ENCODE measurements around the gene DEF6.

DNA sequence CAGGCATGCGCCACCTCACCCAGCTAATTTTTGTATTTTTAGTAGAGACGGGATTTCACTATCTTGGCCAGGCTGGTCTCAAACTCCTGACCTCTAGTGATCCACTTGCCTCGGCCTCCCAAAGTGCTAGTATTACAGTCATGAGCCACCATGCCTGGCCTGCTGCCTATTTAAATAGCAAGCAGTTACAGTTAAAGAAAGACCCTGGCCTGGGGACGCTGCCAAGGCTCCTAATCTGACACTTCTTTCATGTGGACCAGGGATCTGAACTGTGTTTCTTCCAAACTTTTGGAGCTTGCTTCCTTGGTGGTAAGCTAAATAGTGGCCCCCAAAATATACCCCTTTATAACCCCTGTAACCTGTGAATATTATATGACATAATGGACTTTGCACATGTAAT is 60.1 kb downstream of the DEF6 start:
- no peak for TF ChIP-seq CTCF (conservative IDR thresholded peaks at IDR 0.05; ENCODE audit: low read length)
- TF ChIP-seq EZH2phosphoT487 (IDR thresholded peaks at IDR 0.05; ENCODE audit: borderline replicate concordance), result no peak

Data from Loucy (cell line).